Astrocyte (in vitro differentiated cells and primary cell): Measurements from ENCODE around the gene NKIRAS2.

Experiments
- EZH2 ChIP-seq: IDR thresholded peaks from 2 replicates; pipeline ENCODE4 v1.6.1; 2012; ENCODE audit warnings: mild to moderate bottlenecking, low read length, inconsistent platforms; ENCODE audit not compliant: insufficient read depth
- TF ChIP-seq, protein P1 (sequence below): IDR thresholded peaks from 2 replicates; pipeline ENCODE4 v1.5.1; 2011; ENCODE audit warnings: low read depth, mild to moderate bottlenecking, inconsistent platforms, low read length, moderate library complexity; ENCODE audit not compliant: insufficient read depth

DNA sequence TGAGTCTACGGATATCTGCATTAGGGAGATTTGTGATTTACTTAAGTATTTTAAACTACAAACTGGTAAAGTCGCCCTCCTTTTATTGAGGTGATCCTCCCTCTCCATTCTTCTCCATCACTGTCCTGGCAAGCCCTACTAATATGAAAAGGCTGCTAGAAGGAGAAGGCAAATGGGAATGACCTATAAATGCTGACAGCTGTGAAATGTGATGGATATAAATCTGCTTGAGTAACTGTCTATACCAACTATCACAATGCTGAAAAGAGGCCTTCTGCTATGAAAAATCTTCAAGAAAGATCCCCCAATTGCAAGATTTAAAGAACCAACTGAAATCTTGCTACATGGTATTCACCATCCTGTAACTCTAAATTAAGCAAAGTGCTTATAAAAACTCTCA is 18.2 kb upstream of the NKIRAS2 start:
- TF ChIP-seq, protein P1, sequence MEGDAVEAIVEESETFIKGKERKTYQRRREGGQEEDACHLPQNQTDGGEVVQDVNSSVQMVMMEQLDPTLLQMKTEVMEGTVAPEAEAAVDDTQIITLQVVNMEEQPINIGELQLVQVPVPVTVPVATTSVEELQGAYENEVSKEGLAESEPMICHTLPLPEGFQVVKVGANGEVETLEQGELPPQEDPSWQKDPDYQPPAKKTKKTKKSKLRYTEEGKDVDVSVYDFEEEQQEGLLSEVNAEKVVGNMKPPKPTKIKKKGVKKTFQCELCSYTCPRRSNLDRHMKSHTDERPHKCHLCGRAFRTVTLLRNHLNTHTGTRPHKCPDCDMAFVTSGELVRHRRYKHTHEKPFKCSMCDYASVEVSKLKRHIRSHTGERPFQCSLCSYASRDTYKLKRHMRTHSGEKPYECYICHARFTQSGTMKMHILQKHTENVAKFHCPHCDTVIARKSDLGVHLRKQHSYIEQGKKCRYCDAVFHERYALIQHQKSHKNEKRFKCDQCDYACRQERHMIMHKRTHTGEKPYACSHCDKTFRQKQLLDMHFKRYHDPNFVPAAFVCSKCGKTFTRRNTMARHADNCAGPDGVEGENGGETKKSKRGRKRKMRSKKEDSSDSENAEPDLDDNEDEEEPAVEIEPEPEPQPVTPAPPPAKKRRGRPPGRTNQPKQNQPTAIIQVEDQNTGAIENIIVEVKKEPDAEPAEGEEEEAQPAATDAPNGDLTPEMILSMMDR: no peak
- TF ChIP-seq EZH2: no peak
